Measurements from ENCODE around the gene SLFN14.

Gene SLFN14

DNA sequence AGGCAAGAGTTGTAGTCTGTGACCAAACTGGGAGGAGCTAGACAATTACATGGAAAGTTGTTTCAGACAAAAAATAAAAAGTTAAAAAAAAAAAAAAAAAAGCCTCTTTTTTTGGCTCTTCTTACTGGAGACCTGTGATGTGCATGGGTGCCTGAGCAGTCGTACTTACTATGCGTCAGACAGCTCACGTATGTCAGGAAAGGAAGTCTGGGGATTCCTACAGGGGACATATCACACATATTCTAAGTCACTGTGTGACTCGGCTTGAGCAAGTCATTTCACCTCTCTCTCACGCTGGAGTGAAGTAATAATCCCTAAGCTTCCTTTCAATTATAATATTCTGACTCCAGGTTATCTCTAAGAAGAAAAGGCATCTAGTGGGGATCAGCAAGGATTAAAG lies 6.0 kb downstream of the SLFN14 start:
- no peak for DNase-seq
- Mint-ChIP-seq H3K9me3 (no peaks in the 10 kb centered on the region), H3K4me1 (no peaks in the 10 kb centered on the region), H3K27me3 (ENCODE audit: low read depth, poor library complexity) (peaks cover 66% of the 10 kb centered on the region), H3K36me3 (ENCODE audit: low read depth) (no peaks in the 10 kb centered on the region), H3K4me3 (no peak overlapping the region), H3K27ac (no peak overlapping the region)
- TF ChIP-seq, protein P1, sequence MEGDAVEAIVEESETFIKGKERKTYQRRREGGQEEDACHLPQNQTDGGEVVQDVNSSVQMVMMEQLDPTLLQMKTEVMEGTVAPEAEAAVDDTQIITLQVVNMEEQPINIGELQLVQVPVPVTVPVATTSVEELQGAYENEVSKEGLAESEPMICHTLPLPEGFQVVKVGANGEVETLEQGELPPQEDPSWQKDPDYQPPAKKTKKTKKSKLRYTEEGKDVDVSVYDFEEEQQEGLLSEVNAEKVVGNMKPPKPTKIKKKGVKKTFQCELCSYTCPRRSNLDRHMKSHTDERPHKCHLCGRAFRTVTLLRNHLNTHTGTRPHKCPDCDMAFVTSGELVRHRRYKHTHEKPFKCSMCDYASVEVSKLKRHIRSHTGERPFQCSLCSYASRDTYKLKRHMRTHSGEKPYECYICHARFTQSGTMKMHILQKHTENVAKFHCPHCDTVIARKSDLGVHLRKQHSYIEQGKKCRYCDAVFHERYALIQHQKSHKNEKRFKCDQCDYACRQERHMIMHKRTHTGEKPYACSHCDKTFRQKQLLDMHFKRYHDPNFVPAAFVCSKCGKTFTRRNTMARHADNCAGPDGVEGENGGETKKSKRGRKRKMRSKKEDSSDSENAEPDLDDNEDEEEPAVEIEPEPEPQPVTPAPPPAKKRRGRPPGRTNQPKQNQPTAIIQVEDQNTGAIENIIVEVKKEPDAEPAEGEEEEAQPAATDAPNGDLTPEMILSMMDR (IDR thresholded peaks at IDR 0.05) = no peak

DNA sequence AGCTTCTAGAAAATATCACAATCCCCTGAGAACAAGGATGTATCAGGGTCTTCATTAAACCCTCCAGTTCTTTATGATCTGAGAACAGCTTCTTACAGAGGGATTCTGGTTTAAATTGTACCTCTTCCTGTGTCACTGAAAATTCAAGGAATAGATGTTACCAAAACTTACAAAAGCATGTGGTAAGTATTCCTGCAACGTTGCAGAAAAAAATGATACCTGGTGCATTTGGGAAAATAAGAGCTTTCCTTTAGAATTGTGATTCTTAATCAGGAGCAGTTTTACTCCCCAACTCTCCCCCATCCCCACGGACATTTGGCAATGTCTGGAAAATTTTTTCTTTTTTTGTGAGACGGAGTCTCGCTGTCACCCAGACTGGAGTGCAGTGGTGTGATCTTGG lies 7.3 kb downstream of the SLFN14 start:
- Mint-ChIP-seq H3K36me3 (ENCODE audit: low read depth) (no peaks in the 10 kb centered on the region), H3K27me3 (ENCODE audit: low read depth, poor library complexity) (peaks cover 67% of the 10 kb centered on the region), H3K9me3 (no peaks in the 10 kb centered on the region), H3K27ac (no peak overlapping the region), H3K4me3 (no peak overlapping the region), H3K4me1 (no peaks in the 10 kb centered on the region)
- TF ChIP-seq, protein P1 (IDR thresholded peaks at IDR 0.05) = no peak
- DNase-seq = no peak

DNA sequence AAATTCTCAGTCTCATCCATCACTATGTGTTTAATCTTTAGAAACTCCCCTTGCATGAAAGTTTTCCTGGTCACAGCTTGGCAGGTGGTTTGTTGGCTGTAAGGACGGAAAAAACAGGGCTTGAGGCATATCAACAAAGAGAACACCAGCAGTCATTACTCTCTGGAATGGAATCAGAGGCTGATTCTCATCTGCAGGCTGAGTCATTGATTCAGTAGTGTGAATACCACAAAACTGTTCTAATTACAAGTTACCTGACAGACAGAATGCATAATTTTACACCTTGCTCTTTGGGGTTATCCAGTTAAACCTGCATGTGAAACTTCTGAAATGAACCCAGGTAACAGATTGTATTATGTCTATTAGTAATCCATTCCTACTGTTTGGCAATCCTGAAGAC lies 11.6 kb downstream of the SLFN14 start:
- no peak for DNase-seq
- Mint-ChIP-seq H3K36me3 (ENCODE audit: low read depth) (no peaks in the 10 kb centered on the region), H3K27me3 (ENCODE audit: low read depth, poor library complexity) (peaks cover 73% of the 10 kb centered on the region), H3K4me1 (no peaks in the 10 kb centered on the region), H3K4me3 (no peak overlapping the region), H3K9me3 (no peaks in the 10 kb centered on the region), H3K27ac (no peak overlapping the region)
- TF ChIP-seq, protein P1 (IDR thresholded peaks at IDR 0.05) = no peak

GRCh38 chr17:35548208-35548810 lies 12.3 kb downstream of the SLFN14 start:
- H3K4me1 Mint-ChIP-seq = no peaks in the 10 kb centered on the region
- no peak overlapping the region for H3K4me3 Mint-ChIP-seq
- H3K9me3 Mint-ChIP-seq = no peaks in the 10 kb centered on the region
- no peaks in the 10 kb centered on the region for H3K36me3 Mint-ChIP-seq (ENCODE audit: low read depth)
- DNase-seq = no peak
- H3K27ac Mint-ChIP-seq = no peak overlapping the region
- TF ChIP-seq, protein P1 (IDR thresholded peaks at IDR 0.05) = no peak
- peaks cover 71% of the 10 kb centered on the region for H3K27me3 Mint-ChIP-seq (ENCODE audit: low read depth, poor library complexity)

GRCh38 chr17:35546487-35546886 lies 14.1 kb downstream of the SLFN14 start:
- Mint-ChIP-seq H3K4me3 (no peak overlapping the region), H3K36me3 (ENCODE audit: low read depth) (no peaks in the 10 kb centered on the region), H3K4me1 (no peaks in the 10 kb centered on the region), H3K9me3 (no peaks in the 10 kb centered on the region), H3K27ac (no peak overlapping the region), H3K27me3 (ENCODE audit: low read depth, poor library complexity) (peaks cover 61% of the 10 kb centered on the region)
- TF ChIP-seq, protein P1 (IDR thresholded peaks at IDR 0.05) = no peak
- no peak for DNase-seq

GRCh38 chr17:35545150-35545549 lies 15.5 kb downstream of the SLFN14 start:
- Mint-ChIP-seq H3K36me3 (ENCODE audit: low read depth) (no peaks in the 10 kb centered on the region), H3K4me1 (no peaks in the 10 kb centered on the region), H3K27me3 (ENCODE audit: low read depth, poor library complexity) (peaks cover 68% of the 10 kb centered on the region), H3K27ac (no peak overlapping the region), H3K4me3 (no peak overlapping the region), H3K9me3 (no peaks in the 10 kb centered on the region)
- no peak for DNase-seq
- TF ChIP-seq, protein P1 (IDR thresholded peaks at IDR 0.05) = no peak

Measured in nephron progenitor cell (in vitro differentiated cells).